ENCODE data around the gene IGFN1.

IGFN1 gene

GRCh38 chr1:201215531-201216357 lies 25.1 kb downstream of the IGFN1 start:
- H3K4me3 ChIP-seq (ENCODE audit: low read length), result no peak overlapping the region
- no peak for DNase-seq (ENCODE audit: low read depth)
- TF ChIP-seq CTCF (conservative IDR thresholded peaks at IDR 0.05; ENCODE audit: low read length), result no peak

GRCh38 chr1:201216395-201217085 lies 25.9 kb downstream of the IGFN1 start:
- TF ChIP-seq CTCF (conservative IDR thresholded peaks at IDR 0.05; ENCODE audit: low read length), result no peak

GRCh38 chr1:201217146-201217545 lies 26.5 kb downstream of the IGFN1 start:
- H3K4me3 ChIP-seq (ENCODE audit: low read length), result no peak overlapping the region
- no peak for TF ChIP-seq CTCF (conservative IDR thresholded peaks at IDR 0.05; ENCODE audit: low read length)
- DNase-seq (ENCODE audit: low read depth), result no peak

More at GRCh38 chr1:201216395-201217085, 25.9 kb downstream of the IGFN1 start:
- DNase-seq (ENCODE audit: low read depth), result no peak
- H3K4me3 ChIP-seq (ENCODE audit: low read length), result no peak overlapping the region

- no peak for DNase-seq (ENCODE audit: low read depth)
- TF ChIP-seq CTCF (conservative IDR thresholded peaks at IDR 0.05; ENCODE audit: low read length), result no peak
- H3K4me3 ChIP-seq (ENCODE audit: low read length), result no peak overlapping the region
These were observed 27.2 kb downstream of the IGFN1 start for GRCh38 chr1:201217851-201218250.

- no peak overlapping the region for H3K4me3 ChIP-seq (ENCODE audit: low read length)
- TF ChIP-seq CTCF (conservative IDR thresholded peaks at IDR 0.05; ENCODE audit: low read length), result no peak
- DNase-seq (ENCODE audit: low read depth), result no peak
These were observed 27.8 kb downstream of the IGFN1 start for GRCh38 chr1:201218409-201218808.

- no peak for DNase-seq (ENCODE audit: low read depth)
- no peak overlapping the region for H3K4me3 ChIP-seq (ENCODE audit: low read length)
- TF ChIP-seq CTCF (conservative IDR thresholded peaks at IDR 0.05; ENCODE audit: low read length), result no peak
These were observed 29.1 kb downstream of the IGFN1 start for GRCh38 chr1:201219481-201220387.
